SK-N-SH (cell line): ENCODE measurements around the gene PKD1.

Experiments used
- CHD2 ChIP-seq: fragments of 150-350 bp; IDR thresholded peaks from 2 replicates; pipeline ENCODE4 v1.6.1; 2018; ENCODE audit warnings: low read length; ENCODE audit not compliant: partially characterized antibody
- EP300 ChIP-seq, 2 experiments: IDR thresholded peaks; 2 replicates each; pipeline versions ENCODE4 v1.4.0 to v1.6.1; 2012; ENCODE audit warnings: borderline replicate concordance in 1 of 2, low read depth in 1 of 2, low read length in 1 of 2
- EZH2phosphoT487 ChIP-seq: fragments of 200-600 bp; sonication (generic); IDR thresholded peaks from 2 replicates; pipeline ENCODE4 v1.6.1; 2017; ENCODE audit warnings: low read depth, mixed run types, mild to moderate bottlenecking, antibody characterized with exemption, moderate library complexity, borderline replicate concordance
- JUND ChIP-seq: IDR thresholded peaks from 2 replicates; pipeline ENCODE4 v1.4.0; 2012
- MXI1 ChIP-seq: IDR thresholded peaks from 2 replicates; pipeline ENCODE4 v1.6.1; 2012; ENCODE audit warnings: mild to moderate bottlenecking, low read depth, low read length, improper control_type of control experiment
- NFIC ChIP-seq: IDR thresholded peaks from 2 replicates; pipeline ENCODE4 v1.4.0; 2012; ENCODE audit warnings: borderline replicate concordance
- PBX3 ChIP-seq: IDR thresholded peaks from 2 replicates; pipeline ENCODE4; 2012
- RXRA ChIP-seq: IDR thresholded peaks from 2 replicates; pipeline ENCODE4 v1.4.0; 2012; ENCODE audit warnings: low read depth, mild to moderate bottlenecking, borderline replicate concordance
- TEAD4 ChIP-seq: IDR thresholded peaks from 2 replicates; pipeline ENCODE4 v1.4.0; 2012; ENCODE audit warnings: mild to moderate bottlenecking, borderline replicate concordance; ENCODE audit not compliant: insufficient read depth
- TF ChIP-seq, protein P1 (sequence below): fragments of 200-600 bp; sonication (generic); IDR thresholded peaks from 2 replicates; pipeline ENCODE4 v1.6.1; 2017; ENCODE audit warnings: antibody characterized with exemption, mild to moderate bottlenecking, moderate library complexity
- TF ChIP-seq, protein P2 (sequence below): IDR thresholded peaks from 2 replicates; pipeline ENCODE4 v1.6.1; 2012; ENCODE audit warnings: mild to moderate bottlenecking, low read depth, low read length, moderate library complexity
- TF ChIP-seq, protein P3 (sequence below): IDR thresholded peaks from 2 replicates; pipeline ENCODE4 v1.4.0; 2012; ENCODE audit warnings: low read depth, borderline replicate concordance

- TF ChIP-seq, protein P1, sequence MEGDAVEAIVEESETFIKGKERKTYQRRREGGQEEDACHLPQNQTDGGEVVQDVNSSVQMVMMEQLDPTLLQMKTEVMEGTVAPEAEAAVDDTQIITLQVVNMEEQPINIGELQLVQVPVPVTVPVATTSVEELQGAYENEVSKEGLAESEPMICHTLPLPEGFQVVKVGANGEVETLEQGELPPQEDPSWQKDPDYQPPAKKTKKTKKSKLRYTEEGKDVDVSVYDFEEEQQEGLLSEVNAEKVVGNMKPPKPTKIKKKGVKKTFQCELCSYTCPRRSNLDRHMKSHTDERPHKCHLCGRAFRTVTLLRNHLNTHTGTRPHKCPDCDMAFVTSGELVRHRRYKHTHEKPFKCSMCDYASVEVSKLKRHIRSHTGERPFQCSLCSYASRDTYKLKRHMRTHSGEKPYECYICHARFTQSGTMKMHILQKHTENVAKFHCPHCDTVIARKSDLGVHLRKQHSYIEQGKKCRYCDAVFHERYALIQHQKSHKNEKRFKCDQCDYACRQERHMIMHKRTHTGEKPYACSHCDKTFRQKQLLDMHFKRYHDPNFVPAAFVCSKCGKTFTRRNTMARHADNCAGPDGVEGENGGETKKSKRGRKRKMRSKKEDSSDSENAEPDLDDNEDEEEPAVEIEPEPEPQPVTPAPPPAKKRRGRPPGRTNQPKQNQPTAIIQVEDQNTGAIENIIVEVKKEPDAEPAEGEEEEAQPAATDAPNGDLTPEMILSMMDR = no peak
- no peak for TF ChIP-seq MXI1
- TF ChIP-seq CHD2 = no peak
- no peak for TF ChIP-seq NFIC
- TF ChIP-seq EZH2phosphoT487 = no peak
- no peak for TF ChIP-seq EP300 (IDR thresholded peaks at IDR 0.05; ENCODE audit: borderline replicate concordance in 1 of 2, low read depth in 1 of 2, low read length in 1 of 2)
- TF ChIP-seq TEAD4 = no peak
- no peak for TF ChIP-seq JUND
- TF ChIP-seq, protein P2, sequence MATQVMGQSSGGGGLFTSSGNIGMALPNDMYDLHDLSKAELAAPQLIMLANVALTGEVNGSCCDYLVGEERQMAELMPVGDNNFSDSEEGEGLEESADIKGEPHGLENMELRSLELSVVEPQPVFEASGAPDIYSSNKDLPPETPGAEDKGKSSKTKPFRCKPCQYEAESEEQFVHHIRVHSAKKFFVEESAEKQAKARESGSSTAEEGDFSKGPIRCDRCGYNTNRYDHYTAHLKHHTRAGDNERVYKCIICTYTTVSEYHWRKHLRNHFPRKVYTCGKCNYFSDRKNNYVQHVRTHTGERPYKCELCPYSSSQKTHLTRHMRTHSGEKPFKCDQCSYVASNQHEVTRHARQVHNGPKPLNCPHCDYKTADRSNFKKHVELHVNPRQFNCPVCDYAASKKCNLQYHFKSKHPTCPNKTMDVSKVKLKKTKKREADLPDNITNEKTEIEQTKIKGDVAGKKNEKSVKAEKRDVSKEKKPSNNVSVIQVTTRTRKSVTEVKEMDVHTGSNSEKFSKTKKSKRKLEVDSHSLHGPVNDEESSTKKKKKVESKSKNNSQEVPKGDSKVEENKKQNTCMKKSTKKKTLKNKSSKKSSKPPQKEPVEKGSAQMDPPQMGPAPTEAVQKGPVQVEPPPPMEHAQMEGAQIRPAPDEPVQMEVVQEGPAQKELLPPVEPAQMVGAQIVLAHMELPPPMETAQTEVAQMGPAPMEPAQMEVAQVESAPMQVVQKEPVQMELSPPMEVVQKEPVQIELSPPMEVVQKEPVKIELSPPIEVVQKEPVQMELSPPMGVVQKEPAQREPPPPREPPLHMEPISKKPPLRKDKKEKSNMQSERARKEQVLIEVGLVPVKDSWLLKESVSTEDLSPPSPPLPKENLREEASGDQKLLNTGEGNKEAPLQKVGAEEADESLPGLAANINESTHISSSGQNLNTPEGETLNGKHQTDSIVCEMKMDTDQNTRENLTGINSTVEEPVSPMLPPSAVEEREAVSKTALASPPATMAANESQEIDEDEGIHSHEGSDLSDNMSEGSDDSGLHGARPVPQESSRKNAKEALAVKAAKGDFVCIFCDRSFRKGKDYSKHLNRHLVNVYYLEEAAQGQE = no peak
- no peak for TF ChIP-seq PBX3
- TF ChIP-seq, protein P3, sequence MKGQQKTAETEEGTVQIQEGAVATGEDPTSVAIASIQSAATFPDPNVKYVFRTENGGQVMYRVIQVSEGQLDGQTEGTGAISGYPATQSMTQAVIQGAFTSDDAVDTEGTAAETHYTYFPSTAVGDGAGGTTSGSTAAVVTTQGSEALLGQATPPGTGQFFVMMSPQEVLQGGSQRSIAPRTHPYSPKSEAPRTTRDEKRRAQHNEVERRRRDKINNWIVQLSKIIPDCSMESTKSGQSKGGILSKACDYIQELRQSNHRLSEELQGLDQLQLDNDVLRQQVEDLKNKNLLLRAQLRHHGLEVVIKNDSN = no peak
- no peak for TF ChIP-seq RXRA
Observed at GRCh38 chr16:2086106-2086742, 49.5 kb downstream of the PKD1 start.
